Type B pancreatic cell (in vitro differentiated cells): ENCODE data around the gene TUG1. TPM values are rescaled to one million over a fixed set of nuclear protein-coding genes. Genes with fewer than 3 reads are reported as not detected.

Experiments
- DNase-seq: peaks from one replicate; pipeline ENCODE4 v3.0.0; 2021; ENCODE audit warnings: mixed read lengths; ENCODE audit not compliant: unreplicated experiment; ENCODE audit errors: extremely low spot score
- H3K27ac Mint-ChIP-seq: 2 replicates; pipeline ENCODE4 v1.8.0; 2021; ENCODE audit warnings: mild to moderate bottlenecking, mixed read lengths
- H3K27me3 Mint-ChIP-seq: 2 replicates; pipeline ENCODE4 v1.8.0; 2021; ENCODE audit warnings: mixed read lengths
- H3K36me3 Mint-ChIP-seq: 2 replicates; pipeline ENCODE4 v1.8.0; 2021; ENCODE audit warnings: mixed read lengths
- H3K4me1 Mint-ChIP-seq: one replicate; pipeline ENCODE4 v1.8.0; 2021; ENCODE audit warnings: mixed read lengths; ENCODE audit not compliant: unreplicated experiment
- H3K4me3 Mint-ChIP-seq: 2 replicates; pipeline ENCODE4 v1.8.0; 2021; ENCODE audit warnings: mild to moderate bottlenecking, mixed read lengths
- H3K9me3 Mint-ChIP-seq: 2 replicates; pipeline ENCODE4 v1.8.0; 2021; ENCODE audit warnings: mixed read lengths
- total RNA-seq: library from RNA; stranded (reverse); gene quantifications from 2 replicates; pipeline ENCODE4 v1.2.1, GENCODE V29; 2021; ENCODE audit warnings: low replicate concordance
- TF ChIP-seq, protein P1 (sequence below): fragments of 200-600 bp; sonication (generic); conservative IDR thresholded peaks from 2 replicates; pipeline ENCODE4 v1.5.0; 2021; ENCODE audit warnings: antibody characterized with exemption, mild to moderate bottlenecking

Gene TUG1
- total RNA-seq, 1 donor from 2014 or later, result 130 TPM

DNA sequence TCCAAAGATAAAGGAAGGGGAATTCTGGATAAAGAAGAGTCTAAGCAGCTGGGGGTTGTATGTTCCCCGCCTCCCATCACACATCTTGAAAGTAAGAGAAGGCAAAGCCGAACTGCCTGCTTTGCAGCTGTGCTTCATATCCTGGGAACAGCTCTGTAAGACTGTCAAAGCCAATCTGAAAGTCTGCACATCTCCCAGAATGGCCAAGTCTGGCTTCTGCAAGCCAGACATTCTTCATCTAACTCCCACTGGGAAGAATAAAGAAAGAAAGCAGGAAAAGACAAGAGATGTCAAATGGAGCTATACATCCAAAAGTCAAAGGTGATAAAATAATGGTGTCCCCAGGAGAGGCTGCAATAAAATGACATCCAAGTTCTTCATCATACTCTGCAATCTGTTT lies 15.9 kb upstream of the TUG1 start:
- Mint-ChIP-seq H3K9me3 (no peaks in the 10 kb centered on the region), H3K4me3 (no peak overlapping the region), H3K27ac (no peak overlapping the region), H3K27me3 (no peaks in the 10 kb centered on the region), H3K4me1 (peaks cover 8% of the 10 kb centered on the region), H3K36me3 (peaks cover 46% of the 10 kb centered on the region)
- TF ChIP-seq, protein P1, sequence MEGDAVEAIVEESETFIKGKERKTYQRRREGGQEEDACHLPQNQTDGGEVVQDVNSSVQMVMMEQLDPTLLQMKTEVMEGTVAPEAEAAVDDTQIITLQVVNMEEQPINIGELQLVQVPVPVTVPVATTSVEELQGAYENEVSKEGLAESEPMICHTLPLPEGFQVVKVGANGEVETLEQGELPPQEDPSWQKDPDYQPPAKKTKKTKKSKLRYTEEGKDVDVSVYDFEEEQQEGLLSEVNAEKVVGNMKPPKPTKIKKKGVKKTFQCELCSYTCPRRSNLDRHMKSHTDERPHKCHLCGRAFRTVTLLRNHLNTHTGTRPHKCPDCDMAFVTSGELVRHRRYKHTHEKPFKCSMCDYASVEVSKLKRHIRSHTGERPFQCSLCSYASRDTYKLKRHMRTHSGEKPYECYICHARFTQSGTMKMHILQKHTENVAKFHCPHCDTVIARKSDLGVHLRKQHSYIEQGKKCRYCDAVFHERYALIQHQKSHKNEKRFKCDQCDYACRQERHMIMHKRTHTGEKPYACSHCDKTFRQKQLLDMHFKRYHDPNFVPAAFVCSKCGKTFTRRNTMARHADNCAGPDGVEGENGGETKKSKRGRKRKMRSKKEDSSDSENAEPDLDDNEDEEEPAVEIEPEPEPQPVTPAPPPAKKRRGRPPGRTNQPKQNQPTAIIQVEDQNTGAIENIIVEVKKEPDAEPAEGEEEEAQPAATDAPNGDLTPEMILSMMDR, result no peak
- no peak for DNase-seq

DNA sequence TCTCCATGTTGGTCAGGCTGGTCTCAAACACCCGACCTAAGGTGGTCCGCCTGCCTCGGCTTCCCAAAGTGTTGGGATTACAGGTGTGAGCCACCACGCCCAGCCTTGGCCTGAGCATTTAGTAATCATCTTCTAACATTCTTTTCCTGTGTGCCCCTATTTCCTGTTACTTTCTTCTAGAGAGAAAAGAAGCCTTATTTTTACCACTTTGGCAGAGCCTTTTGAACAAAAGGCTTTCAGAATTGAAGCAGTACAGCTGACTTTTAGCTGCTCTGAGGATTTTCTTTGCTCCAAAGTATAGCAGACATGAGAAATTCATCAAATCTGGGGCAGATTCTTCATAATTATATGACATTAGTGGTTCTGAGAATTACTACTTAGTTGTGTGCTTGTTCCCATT lies 13.9 kb upstream of the TUG1 start:
- no peak overlapping the region for H3K4me3 Mint-ChIP-seq
- H3K27ac Mint-ChIP-seq, result no peak overlapping the region
- peaks cover 8% of the 10 kb centered on the region for H3K4me1 Mint-ChIP-seq
- TF ChIP-seq, protein P1, result no peak
- no peaks in the 10 kb centered on the region for H3K9me3 Mint-ChIP-seq
- H3K36me3 Mint-ChIP-seq, result peaks cover 36% of the 10 kb centered on the region
- no peaks in the 10 kb centered on the region for H3K27me3 Mint-ChIP-seq
- DNase-seq, result no peak

DNA sequence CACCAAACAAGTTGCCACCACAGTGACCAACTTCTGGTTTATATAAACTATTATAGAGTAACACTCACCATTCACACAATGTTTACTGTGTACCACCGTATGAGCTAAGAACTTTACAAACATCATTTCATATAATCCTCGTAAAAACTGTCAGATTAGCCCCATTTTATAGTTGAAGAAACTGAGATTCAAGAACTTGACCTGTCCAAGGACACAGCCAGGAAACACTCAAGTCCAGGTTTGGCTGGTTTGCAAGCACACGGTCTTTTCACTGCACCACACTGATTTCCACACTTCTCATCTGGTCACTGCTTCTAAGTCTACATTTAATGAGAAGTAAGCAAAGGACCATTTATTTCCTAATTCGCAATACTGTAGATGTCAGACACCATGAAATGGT lies 4.2 kb upstream of the TUG1 start:
- H3K4me3 Mint-ChIP-seq, result peak overlapping the region; percentile 26
- H3K4me1 Mint-ChIP-seq, result peaks cover 17% of the 10 kb centered on the region
- H3K27ac Mint-ChIP-seq, result no peak overlapping the region
- TF ChIP-seq, protein P1, result no peak
- peaks cover 49% of the 10 kb centered on the region for H3K36me3 Mint-ChIP-seq
- peaks cover 11% of the 10 kb centered on the region for H3K9me3 Mint-ChIP-seq
- H3K27me3 Mint-ChIP-seq, result peaks cover 3% of the 10 kb centered on the region
- no peak for DNase-seq

DNA sequence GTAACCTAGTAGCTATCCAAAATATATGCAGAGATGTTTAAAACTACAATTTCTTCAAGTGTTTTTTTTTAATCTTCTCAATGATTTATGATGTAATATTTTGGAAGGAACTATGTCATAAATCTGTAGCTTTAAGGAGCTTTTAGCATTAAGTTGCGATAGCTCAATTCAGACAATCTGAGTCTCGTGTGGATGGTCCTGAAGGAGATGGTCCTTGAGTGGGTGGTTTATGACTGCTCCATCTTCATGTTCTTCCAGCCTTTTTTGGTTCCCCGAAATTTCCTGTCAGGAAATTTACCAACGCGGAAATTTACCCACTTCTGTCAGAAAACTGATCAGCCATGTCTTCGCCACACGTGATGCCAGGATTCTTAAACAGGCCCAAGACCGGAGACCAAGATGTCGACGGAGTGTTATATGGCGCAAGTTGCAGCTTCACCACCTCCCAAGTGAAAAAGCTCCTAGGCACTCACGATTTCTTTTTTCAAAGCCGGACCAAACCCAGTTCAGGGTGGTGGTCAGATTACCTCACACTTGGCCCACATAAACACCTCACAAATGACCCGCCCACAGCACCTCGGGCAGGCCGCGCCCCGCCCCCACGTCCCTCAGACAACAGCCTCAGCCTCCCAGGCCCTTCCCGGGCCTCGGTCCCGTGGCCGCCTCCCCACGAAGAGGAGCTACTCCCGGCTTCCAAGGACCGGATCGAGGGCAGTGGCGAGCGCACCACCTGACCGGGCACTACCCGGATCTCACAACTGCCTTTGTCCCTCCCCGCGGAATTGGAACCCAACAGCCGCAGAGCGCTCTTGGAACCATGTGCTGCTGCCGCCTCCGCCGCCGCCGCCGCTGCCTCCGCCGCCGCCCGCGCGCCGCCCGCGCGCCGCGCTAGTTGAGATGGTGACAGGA lies 796 bp upstream of the TUG1 start, which contains the start of gene MORC2:
Gene MORC2 (minus strand): TSS at position 760 of the 909 bp plus-strand sequence. CDS start 885 bp downstream, outside the sequence.
- Mint-ChIP-seq H3K4me1 (peaks cover 28% of the 10 kb centered on the region), H3K27ac (peak within 1 kb of the TSS; percentile 99), H3K4me3 (peak within 1 kb of the TSS; percentile 99), H3K9me3 (peaks cover 26% of the 10 kb centered on the region), H3K36me3 (peaks cover 71% of the 10 kb centered on the region), H3K27me3 (peaks cover 3% of the 10 kb centered on the region)
- TF ChIP-seq, protein P1, result no peak
- peak; percentile 69 for DNase-seq

DNA sequence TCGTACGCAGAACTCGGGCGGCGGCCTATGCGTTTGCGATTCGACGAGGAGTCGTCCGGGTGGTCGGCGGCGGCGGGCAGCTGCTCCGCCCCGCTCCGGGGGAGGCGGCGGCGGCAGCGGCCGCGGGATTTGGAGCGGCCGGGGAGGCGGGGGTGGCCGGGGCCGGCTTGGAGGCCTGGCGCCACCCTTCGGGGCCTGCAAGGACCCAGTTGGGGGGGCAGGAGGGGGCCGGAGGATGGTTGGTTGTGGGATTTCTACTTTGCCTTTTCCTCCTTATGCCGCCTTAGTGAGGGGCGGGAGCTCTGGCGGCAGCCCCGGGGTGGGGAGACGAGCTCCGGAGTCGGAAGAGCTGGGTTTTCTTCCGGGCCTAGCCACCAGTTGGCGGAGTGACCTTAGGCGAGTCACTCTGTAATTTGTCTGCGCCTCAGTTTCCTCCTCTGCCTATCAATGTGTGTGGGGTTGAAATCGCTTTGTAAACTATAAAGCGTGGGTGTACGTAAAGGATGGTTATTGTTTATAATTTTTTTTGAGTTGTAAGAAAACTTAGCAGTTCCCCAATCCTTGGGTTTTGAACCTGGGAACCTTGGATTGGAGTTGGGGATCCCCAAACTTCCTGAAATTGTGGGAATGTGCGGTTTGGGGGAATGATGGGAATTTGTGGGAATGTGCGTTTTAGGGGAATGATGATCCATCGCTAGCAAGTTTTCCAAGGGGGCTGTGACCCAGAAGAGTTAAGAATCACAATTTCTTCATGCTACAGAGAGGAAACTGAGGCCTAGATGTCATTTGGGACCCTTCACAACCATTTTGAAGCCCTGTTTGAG lies 679 bp downstream of the TUG1 start:
- DNase-seq, result peak; percentile 75
- peaks cover 26% of the 10 kb centered on the region for H3K9me3 Mint-ChIP-seq
- H3K4me3 Mint-ChIP-seq, result peak overlapping the region; percentile 99
- H3K27ac Mint-ChIP-seq, result peak overlapping the region; percentile 86
- TF ChIP-seq, protein P1, result peak; percentile 18
- peaks cover 27% of the 10 kb centered on the region for H3K4me1 Mint-ChIP-seq
- H3K27me3 Mint-ChIP-seq, result peaks cover 3% of the 10 kb centered on the region
- H3K36me3 Mint-ChIP-seq, result peaks cover 80% of the 10 kb centered on the region
